Endothelial cell of umbilical vein (primary cell): ENCODE data around the gene HIPK1. TPM values are rescaled to one million over a fixed set of nuclear protein-coding genes. Genes with fewer than 3 reads are reported as not detected.

Source experiments
- BruUV-seq: library from RNA; stranded (reverse); fragments of 400-500 nt; replicated peaks from 2 replicates; lab custom pipeline; 2021; lab: Mats Ljungman, UMichigan
- CTCF ChIA-PET: fragments of 300-600, 350-600 bp; sonication (Branson Sonifier 250); formaldehyde crosslinking; loops from one replicate; lab custom pipeline; 2021; ENCODE audit warnings: antibody characterized with exemption, inconsistent platforms; lab: Charles Lee
- POLR2A ChIA-PET: fragments of 300-600, 350-600 bp; sonication (Branson Sonifier 250); formaldehyde crosslinking; loops from one replicate; lab custom pipeline; 2021; ENCODE audit warnings: antibody characterized with exemption, inconsistent platforms; lab: Charles Lee
- DNase-seq: peaks from one replicate; pipeline ENCODE4 v3.0.0-alpha.2; 2011; ENCODE audit warnings: low read depth, low spot score
- FAIRE-seq: peaks from 2 replicates; lab custom pipeline; 2011; peaks lifted over from hg19 to GRCh38; lab: Jason Lieb, UNC
- H2AFZ ChIP-seq: 2 replicates; pipeline ENCODE4 v1.6.0; 2012; ENCODE audit warnings: low read depth, low read length, control low read depth, inconsistent platforms
- H3K27ac ChIP-seq: 2 replicates; pipeline ENCODE4 v1.5.1; 2011; ENCODE audit warnings: low read depth, mild to moderate bottlenecking, control low read depth, low read length, moderate library complexity; ENCODE audit not compliant: insufficient read depth
- H3K27me3 ChIP-seq, 2 experiments: 2 replicates each; pipeline versions ENCODE4 v1.6.0 to v1.6.1; 2011; ENCODE audit warnings: low read length in 2 of 2, mixed read lengths in 1 of 2; ENCODE audit not compliant: control insufficient read depth in 2 of 2, insufficient read depth in 2 of 2
- H3K36me3 ChIP-seq, 2 experiments: 2 replicates in 1 of 2; 3 replicates in 1 of 2; pipeline ENCODE4 v1.5.1; 2011; ENCODE audit warnings: low read length in 2 of 2, mild to moderate bottlenecking in 1 of 2, moderate library complexity in 1 of 2; ENCODE audit not compliant: control insufficient read depth in 2 of 2, insufficient read depth in 2 of 2; ENCODE audit errors: extremely low read depth in 1 of 2
- H3K4me1 ChIP-seq: 3 replicates; pipeline ENCODE4 v1.5.1; 2011; ENCODE audit warnings: mild to moderate bottlenecking, low read length; ENCODE audit not compliant: control insufficient read depth, insufficient read depth; ENCODE audit errors: extremely low read depth
- H3K4me2 ChIP-seq: 2 replicates; pipeline ENCODE4 v1.6.1; 2011; ENCODE audit warnings: low read length, control low read depth, mixed read lengths; ENCODE audit not compliant: insufficient read depth
- H3K4me3 ChIP-seq, 3 experiments: fragments of 200-600 bp in 1 of 3; sonication (generic), shearing (Covaris generic) in 1 of 3; replicated peaks in 1 of 3; 2 replicates each; pipeline ENCODE4 v1.5.1; 2011 to 2016; ENCODE audit warnings: control low read depth in 3 of 3, low read length in 3 of 3, mild to moderate bottlenecking in 2 of 3, inconsistent platforms in 1 of 3, low read depth in 1 of 3, moderate library complexity in 1 of 3; ENCODE audit not compliant: insufficient read depth in 1 of 3
- H3K79me2 ChIP-seq: 2 replicates; pipeline ENCODE4 v1.6.0; 2012; ENCODE audit warnings: low read length, inconsistent platforms; ENCODE audit not compliant: control insufficient read depth, insufficient read depth
- H3K9ac ChIP-seq: replicated peaks from 2 replicates; pipeline ENCODE3; 2011; ENCODE audit warnings: low read length, control low read depth; ENCODE audit not compliant: insufficient read depth; ENCODE audit errors: extremely low read depth
- H3K9me1 ChIP-seq: replicated peaks from 3 replicates; pipeline ENCODE4 v1.6.0; 2011; ENCODE audit warnings: mild to moderate bottlenecking, low read length; ENCODE audit not compliant: control insufficient read depth, insufficient read depth; ENCODE audit errors: extremely low read depth
- H3K9me3 ChIP-seq: replicated peaks from 2 replicates; pipeline ENCODE4 v1.5.1; 2012; ENCODE audit warnings: low read length, inconsistent platforms; ENCODE audit not compliant: control insufficient read depth, insufficient read depth
- H4K20me1 ChIP-seq: replicated peaks from 2 replicates; pipeline ENCODE3; 2011; ENCODE audit warnings: mild to moderate bottlenecking, low read length; ENCODE audit not compliant: control insufficient read depth, insufficient read depth; ENCODE audit errors: extremely low read depth
- EZH2 ChIP-seq: IDR thresholded peaks from 2 replicates; pipeline ENCODE4 v1.6.1; 2012; ENCODE audit warnings: borderline replicate concordance, low read depth, mild to moderate bottlenecking, moderate library complexity, low read length, inconsistent platforms; ENCODE audit not compliant: severe bottlenecking
- FOS ChIP-seq: IDR thresholded peaks from 2 replicates; pipeline ENCODE4 v1.6.1; 2011; ENCODE audit warnings: mild to moderate bottlenecking, low read length, moderate library complexity, borderline replicate concordance; ENCODE audit not compliant: insufficient read depth
- GATA2 ChIP-seq: IDR thresholded peaks from 2 replicates; pipeline ENCODE4 v1.7.0; 2011; ENCODE audit warnings: low read depth, mild to moderate bottlenecking, moderate library complexity, mixed read lengths, low read length; ENCODE audit not compliant: insufficient read length, insufficient read depth
- JUN ChIP-seq: IDR thresholded peaks from 2 replicates; pipeline ENCODE4 v1.6.1; 2011; ENCODE audit warnings: borderline replicate concordance, low read depth; ENCODE audit not compliant: insufficient read length, insufficient read depth
- MAX ChIP-seq: IDR thresholded peaks from 2 replicates; pipeline ENCODE4 v1.6.1; 2011; ENCODE audit not compliant: insufficient read depth, insufficient read length
- MYC ChIP-seq: IDR thresholded peaks from one replicate; pipeline ENCODE4 v1.6.1; 2011; ENCODE audit warnings: mild to moderate bottlenecking, low read depth, low read length
- POLR2A ChIP-seq: IDR thresholded peaks from 2 replicates; pipeline ENCODE4 v1.6.1; 2012; ENCODE audit warnings: low read depth, mild to moderate bottlenecking, control low read depth, low read length
- POLR2AphosphoS5 ChIP-seq: IDR thresholded peaks from 2 replicates; pipeline ENCODE4 v1.6.1; 2012; ENCODE audit warnings: low read depth, mild to moderate bottlenecking, control low read depth, low read length, moderate library complexity; ENCODE audit not compliant: insufficient read depth
- dilution Hi-C: fragments of 300-500 bp; cut with MboI; formaldehyde crosslinking; loops from one replicate; pipeline ENCODE4 v1.15.0; 2019; ENCODE audit warnings: low sequenced_read_pairs; ENCODE audit not compliant: extremely low pct_ligation_motif_present
- intact Hi-C: fragments of 100-400 bp; cut with micrococcal nuclease; formaldehyde crosslinking; loops from one replicate; pipeline ENCODE4 v1.10.0; 2022
- polyA plus RNA-seq, 4 experiments: library from polyadenylated mRNA; depleted of rRNA in 3 of 4; stranded (reverse) in 3 of 4; unstranded in 1 of 4; fragments of >200 nt; gene quantifications; 2 replicates each; pipeline versions ENCODE4 v1.2.1 to v1.2.3, GENCODE V29; 2011 to 2012; ENCODE audit warnings: missing spikeins in 1 of 4
- total RNA-seq: library from RNA; stranded (reverse); gene quantifications from 2 replicates; pipeline ENCODE4 v1.2.3, GENCODE V29; 2021
- TF ChIP-seq, protein P1 (sequence below), 2 donors: IDR thresholded peaks; 1 replicate in 1 of 2; 2 replicates in 1 of 2; pipeline ENCODE4 v1.5.1; 2011; ENCODE audit warnings: low read length in 2 of 2, mild to moderate bottlenecking in 2 of 2, moderate library complexity in 2 of 2, control low read depth in 1 of 2, inconsistent platforms in 1 of 2, low read depth in 1 of 2; ENCODE audit not compliant: insufficient read depth in 1 of 2; ENCODE audit errors: extremely low read depth in 1 of 2

HIPK1 gene
- total and polyA plus RNA-seq, 2 donors (not counting 3 experiments of a cell fraction or from before 2014, with no cell fraction given): 39.3 to 56.1 TPM

- FAIRE-seq (no peak), DNase-seq (no peak)
- peaks cover 30% of the 10 kb centered on the region for H3K79me2 ChIP-seq
- H3K4me3 ChIP-seq: peak overlapping the region; percentile 35 to 76 (median 60)
- no peaks in the 10 kb centered on the region for H3K36me3 ChIP-seq
- peaks cover 12% of the 10 kb centered on the region for H3K4me1 ChIP-seq
- ChIA-PET CTCF (interaction anchor here (1.2 to 4.8 kb wide), 4 partner anchors 25 to 72 kb away, joined by 3 to 54 read pairs (median 21); partner anchors contain the start of gene HIPK1), POLR2A (interaction anchor here (1.3 to 1.6 kb wide), 2 partner anchors 24 to 147 kb away, joined by 3 to 8 read pairs; partner anchors contain the start of gene HIPK1)
- H3K27ac ChIP-seq: peak overlapping the region; percentile 36
- no peaks in the 10 kb centered on the region for H4K20me1 ChIP-seq
- BruUV-seq: TSS peak; percentile 69
- peak overlapping the region; percentile 61 for H3K4me2 ChIP-seq
- dilution Hi-C loops (no loop called here), intact Hi-C loops (loop anchor here (1.0 to 10.0 kb wide), 8 partner anchors 24 to 1191 kb away; partner anchors contain the start of genes HIPK1, OLFML3, PHTF1 and PPM1J)
- H3K9me3 ChIP-seq: no peaks in the 10 kb centered on the region
- H3K27me3 ChIP-seq: no peaks in the 10 kb centered on the region
- no peak for TF ChIP-seq MAX
- TF ChIP-seq JUN: no peak
- no peak for TF ChIP-seq MYC
- no peak for TF ChIP-seq FOS
- TF ChIP-seq, protein P1, sequence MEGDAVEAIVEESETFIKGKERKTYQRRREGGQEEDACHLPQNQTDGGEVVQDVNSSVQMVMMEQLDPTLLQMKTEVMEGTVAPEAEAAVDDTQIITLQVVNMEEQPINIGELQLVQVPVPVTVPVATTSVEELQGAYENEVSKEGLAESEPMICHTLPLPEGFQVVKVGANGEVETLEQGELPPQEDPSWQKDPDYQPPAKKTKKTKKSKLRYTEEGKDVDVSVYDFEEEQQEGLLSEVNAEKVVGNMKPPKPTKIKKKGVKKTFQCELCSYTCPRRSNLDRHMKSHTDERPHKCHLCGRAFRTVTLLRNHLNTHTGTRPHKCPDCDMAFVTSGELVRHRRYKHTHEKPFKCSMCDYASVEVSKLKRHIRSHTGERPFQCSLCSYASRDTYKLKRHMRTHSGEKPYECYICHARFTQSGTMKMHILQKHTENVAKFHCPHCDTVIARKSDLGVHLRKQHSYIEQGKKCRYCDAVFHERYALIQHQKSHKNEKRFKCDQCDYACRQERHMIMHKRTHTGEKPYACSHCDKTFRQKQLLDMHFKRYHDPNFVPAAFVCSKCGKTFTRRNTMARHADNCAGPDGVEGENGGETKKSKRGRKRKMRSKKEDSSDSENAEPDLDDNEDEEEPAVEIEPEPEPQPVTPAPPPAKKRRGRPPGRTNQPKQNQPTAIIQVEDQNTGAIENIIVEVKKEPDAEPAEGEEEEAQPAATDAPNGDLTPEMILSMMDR (IDR thresholded peaks at IDR 0.05; ENCODE audit: extremely low read depth in 1 of 2, insufficient read depth in 1 of 2, low read depth in 1 of 2, low read length in 2 of 2): no peak
- no peak for TF ChIP-seq EZH2
- no peak for TF ChIP-seq GATA2
- TF ChIP-seq POLR2AphosphoS5: no peak
- no peak for TF ChIP-seq POLR2A
- no peaks in the 10 kb centered on the region for H3K9me1 ChIP-seq
- H2AFZ ChIP-seq: peak overlapping the region; percentile 94
- peak overlapping the region; percentile 91 for H3K9ac ChIP-seq
Measured at GRCh38 chr1:113905435-113905861, 23.7 kb upstream of the HIPK1 start.
